T-cell (primary cell): ENCODE results near the gene AADAC. TPM values are rescaled to one million over a fixed set of nuclear protein-coding genes. Genes with fewer than 3 reads are reported as not detected.

Source experiments
- ATAC-seq, 4 experiments: fragments of 200-7000 bp in 3 of 4; fragments of 150-1000 bp in 1 of 4; cut with Tn5 transposase; replicated peaks in 1 of 4; 1 replicate in 3 of 4; 2 replicates in 1 of 4; pipeline ENCODE4 v1.10.0; 2021; ENCODE audit warnings: moderate library complexity in 3 of 4, mild to moderate bottlenecking in 2 of 4, moderate number of reproducible peaks in 1 of 4
- CTCF ChIA-PET, 2 donors: fragments of 300-600 bp; sonication (Branson Sonifier 250); formaldehyde crosslinking; loops; one replicate each; lab custom pipeline; 2022; ENCODE audit warnings: antibody characterized with exemption in 2 of 2; lab: Charles Lee
- POLR2A ChIA-PET, 2 donors: fragments of 300-600 bp; sonication (Branson Sonifier 250); formaldehyde crosslinking; loops; one replicate each; lab custom pipeline; 2022; ENCODE audit warnings: antibody characterized with exemption in 2 of 2; lab: Charles Lee
- DNase-seq, 35 experiments: peaks; one replicate each; pipeline versions ENCODE4 v3.0.0 to v3.0.0-alpha.2; 2013 to 2023
- H3K27ac ChIP-seq: one replicate; pipeline ENCODE4 v1.5.1; 2013; ENCODE audit warnings: low read length
- H3K27me3 ChIP-seq, 2 experiments: replicated peaks in 1 of 2; 1 replicate in 1 of 2; 2 replicates in 1 of 2; pipeline versions ENCODE4 v1.6.1 to v1.7.0; 2013; ENCODE audit warnings: low read length in 1 of 2, mixed read lengths in 1 of 2; ENCODE audit not compliant: control insufficient read depth in 2 of 2, insufficient read depth in 2 of 2; ENCODE audit errors: extremely low read depth in 1 of 2
- H3K36me3 ChIP-seq, 2 donors: 1 replicate in 1 of 2; 2 replicates in 1 of 2; pipeline versions ENCODE4 v1.6.1 to v1.7.0; 2013; ENCODE audit warnings: low read length in 1 of 2; ENCODE audit not compliant: control insufficient read depth in 2 of 2, insufficient read depth in 1 of 2; ENCODE audit errors: extremely low read depth in 1 of 2
- H3K4me1 ChIP-seq, 2 experiments: 1 replicate in 1 of 2; 2 replicates in 1 of 2; pipeline versions ENCODE4 v1.6.1 to v1.7.0; 2013; ENCODE audit warnings: low read length in 2 of 2, mixed read lengths in 1 of 2; ENCODE audit not compliant: insufficient read depth in 2 of 2, control insufficient read depth in 1 of 2; ENCODE audit errors: extremely low read depth in 1 of 2
- H3K4me3 ChIP-seq, 2 donors: 1 replicate in 1 of 2; 2 replicates in 1 of 2; pipeline versions ENCODE4 v1.5.1 to v1.7.0; 2013; ENCODE audit warnings: mild to moderate bottlenecking in 2 of 2, low read length in 1 of 2, moderate library complexity in 1 of 2; ENCODE audit not compliant: control insufficient read depth in 1 of 2; ENCODE audit errors: extremely low read depth in 1 of 2
- H3K9me3 ChIP-seq: 2 replicates; pipeline ENCODE4 v1.7.0; 2013
- H3K27ac Mint-ChIP-seq, 2 donors: one replicate each; pipeline ENCODE4 v1.8.0; 2020 to 2021; ENCODE audit warnings: mild to moderate bottlenecking in 2 of 2, mixed read lengths in 2 of 2
- H3K27me3 Mint-ChIP-seq, 2 donors: one replicate each; pipeline ENCODE4 v1.8.0; 2021 to 2022; ENCODE audit warnings: mixed read lengths in 2 of 2
- H3K36me3 Mint-ChIP-seq: one replicate; pipeline ENCODE4 v1.8.0; 2021; ENCODE audit warnings: mixed read lengths
- H3K4me1 Mint-ChIP-seq, 3 donors: one replicate each; pipeline ENCODE4 v1.8.0; 2020 to 2022; ENCODE audit warnings: mixed read lengths in 3 of 3, mild to moderate bottlenecking in 1 of 3
- H3K4me3 Mint-ChIP-seq, 3 donors: one replicate each; pipeline ENCODE4 v1.8.0; 2020 to 2022; ENCODE audit warnings: mild to moderate bottlenecking in 3 of 3, mixed read lengths in 3 of 3, moderate library complexity in 3 of 3
- H3K9me3 Mint-ChIP-seq, 3 donors: one replicate each; pipeline ENCODE4 v1.8.0; 2020 to 2022; ENCODE audit warnings: mixed read lengths in 3 of 3
- WGBS: methylation state at CpG from one replicate; pipeline ENCODE4 v1.1.5; 2013; ENCODE audit warnings: missing lambda C conversion rate; ENCODE audit not compliant: insufficient coverage; 5-methylcytosine and 5-hydroxymethylcytosine counted together
- total RNA-seq, 35 experiments: library from RNA in 6 of 35; stranded (reverse) in 6 of 35; fragments of 120-200 nt in 1 of 35; gene quantifications; one replicate each; pipeline versions ENCODE4 v1.2.1 to v1.2.4 and lab custom pipeline; 2013 to 2026

Gene AADAC
- total RNA-seq, 5 donors from 2014 or later (not counting 1 experiment from before 2014, with no cell fraction given) = 0.20 to 0.38 (median 0.25) TPM; not detected in 2

GRCh38 chr3:151794080-151794479 is 19.8 kb upstream of the AADAC start:
- peaks cover 4% of the 10 kb centered on the region in 2 donors for H3K27me3 Mint-ChIP-seq
- no peaks in the 10 kb centered on the region for H3K9me3 Mint-ChIP-seq
- POLR2A ChIA-PET = no interaction called here
- Histone ChIP-seq H3K4me3 (no peak overlapping the region), H3K27me3 (no peaks in the 10 kb centered on the region), H3K36me3 (no peaks in the 10 kb centered on the region), H3K4me1 (no peaks in the 10 kb centered on the region), H3K27ac (no peak overlapping the region), H3K9me3 (no peaks in the 10 kb centered on the region)
- H3K4me1 Mint-ChIP-seq = no peaks in the 10 kb centered on the region
- no peak for ATAC-seq
- CTCF ChIA-PET = no interaction called here
- H3K27ac Mint-ChIP-seq = no peak overlapping the region
- DNase-seq = no peak
- H3K4me3 Mint-ChIP-seq = no peak overlapping the region
- no peaks in the 10 kb centered on the region for H3K36me3 Mint-ChIP-seq
- no CpG with 5 or more reads among the region's 2 CpGs for WGBS

- DNase-seq (no peak), ATAC-seq (no peak)
- H3K9me3 Mint-ChIP-seq = no peaks in the 10 kb centered on the region
- no peaks in the 10 kb centered on the region for H3K36me3 ChIP-seq
- ChIA-PET POLR2A (no interaction called here), CTCF (no interaction called here)
- H3K36me3 Mint-ChIP-seq = no peaks in the 10 kb centered on the region
- no peaks in the 10 kb centered on the region for H3K4me1 ChIP-seq
- peaks cover 3 to 4% of the 10 kb centered on the region in 2 donors for H3K27me3 Mint-ChIP-seq
- H3K4me1 Mint-ChIP-seq = no peaks in the 10 kb centered on the region
- H3K27me3 ChIP-seq = no peaks in the 10 kb centered on the region
- WGBS = no CpG with 5 or more reads among the region's 4 CpGs
- no peak overlapping the region for H3K4me3 ChIP-seq
- H3K4me3 Mint-ChIP-seq = no peak overlapping the region
- no peaks in the 10 kb centered on the region for H3K9me3 ChIP-seq
- H3K27ac Mint-ChIP-seq = no peak overlapping the region
- no peak overlapping the region for H3K27ac ChIP-seq
These were observed 18.6 kb upstream of the AADAC start for GRCh38 chr3:151795276-151795675.

- CTCF ChIA-PET = no interaction called here
- POLR2A ChIA-PET = no interaction called here
- Histone ChIP-seq H3K4me1 (no peaks in the 10 kb centered on the region), H3K4me3 (no peak overlapping the region), H3K36me3 (no peaks in the 10 kb centered on the region), H3K9me3 (no peaks in the 10 kb centered on the region), H3K27me3 (no peaks in the 10 kb centered on the region), H3K27ac (no peak overlapping the region)
- no peaks in the 10 kb centered on the region for H3K36me3 Mint-ChIP-seq
- ATAC-seq = no peak
- WGBS = no CpG with 5 or more reads among the region's 1 CpG
- H3K27me3 Mint-ChIP-seq = peaks cover 0 to 4% of the 10 kb centered on the region in 2 donors
- H3K27ac Mint-ChIP-seq = no peak overlapping the region
- DNase-seq = no peak
- H3K9me3 Mint-ChIP-seq = no peaks in the 10 kb centered on the region
- no peaks in the 10 kb centered on the region for H3K4me1 Mint-ChIP-seq
- H3K4me3 Mint-ChIP-seq = no peak overlapping the region
These were observed 17.7 kb upstream of the AADAC start for GRCh38 chr3:151796105-151796680.

GRCh38 chr3:151798466-151798865 is 15.4 kb upstream of the AADAC start:
- WGBS = no CpG with 5 or more reads among the region's 2 CpGs
- Mint-ChIP-seq H3K36me3 (no peaks in the 10 kb centered on the region), H3K27ac (no peak overlapping the region), H3K4me1 (no peaks in the 10 kb centered on the region), H3K9me3 (no peaks in the 10 kb centered on the region), H3K27me3 (peaks cover 2 to 4% of the 10 kb centered on the region in 2 donors), H3K4me3 (no peak overlapping the region)
- ATAC-seq (no peak), DNase-seq (no peak)
- H3K36me3 ChIP-seq = no peaks in the 10 kb centered on the region
- no peaks in the 10 kb centered on the region for H3K27me3 ChIP-seq
- CTCF ChIA-PET = interaction anchor here in 1 of 2 donors (0.7 kb wide), 1 partner anchor 311 kb away, joined by 3 read pairs; no protein-coding TSS in a partner anchor
- no peaks in the 10 kb centered on the region for H3K9me3 ChIP-seq
- no peaks in the 10 kb centered on the region for H3K4me1 ChIP-seq
- H3K4me3 ChIP-seq = no peak overlapping the region
- no peak overlapping the region for H3K27ac ChIP-seq
- POLR2A ChIA-PET = no interaction called here

GRCh38 chr3:151800431-151800830 is 13.5 kb upstream of the AADAC start:
- DNase-seq = no peak
- no peak for ATAC-seq

GRCh38 chr3:151804267-151804666 is 9.6 kb upstream of the AADAC start:
- POLR2A ChIA-PET = no interaction called here
- Mint-ChIP-seq H3K4me3 (no peak overlapping the region), H3K36me3 (peaks cover 4% of the 10 kb centered on the region), H3K27ac (no peak overlapping the region), H3K9me3 (peaks cover 9 to 18% (median 10%) of the 10 kb centered on the region in 3 donors), H3K27me3 (peaks cover 4 to 17% of the 10 kb centered on the region in 2 donors), H3K4me1 (no peaks in the 10 kb centered on the region)
- ATAC-seq (no peak), DNase-seq (no peak)
- no peak overlapping the region for H3K27ac ChIP-seq
- CTCF ChIA-PET = no interaction called here
- peaks cover 0 to 4% of the 10 kb centered on the region in 2 experiments for H3K27me3 ChIP-seq
- H3K4me3 ChIP-seq = no peak overlapping the region
- no peaks in the 10 kb centered on the region for H3K36me3 ChIP-seq
- no CpG with 5 or more reads among the region's 1 CpG for WGBS
- H3K9me3 ChIP-seq = no peaks in the 10 kb centered on the region
- no peaks in the 10 kb centered on the region for H3K4me1 ChIP-seq

More at GRCh38 chr3:151800431-151800830, 13.5 kb upstream of the AADAC start:
- Histone ChIP-seq H3K4me1 (no peaks in the 10 kb centered on the region), H3K27me3 (no peaks in the 10 kb centered on the region), H3K36me3 (no peaks in the 10 kb centered on the region), H3K4me3 (no peak overlapping the region), H3K9me3 (no peaks in the 10 kb centered on the region), H3K27ac (no peak overlapping the region)
- H3K9me3 Mint-ChIP-seq = no peaks in the 10 kb centered on the region
- H3K4me3 Mint-ChIP-seq = no peak overlapping the region
- no peak overlapping the region for H3K27ac Mint-ChIP-seq
- no CpG with 5 or more reads among the region's 2 CpGs for WGBS
- no peaks in the 10 kb centered on the region for H3K4me1 Mint-ChIP-seq
- peaks cover 0 to 5% of the 10 kb centered on the region in 2 donors for H3K27me3 Mint-ChIP-seq
- ChIA-PET POLR2A (interaction anchor here in 1 of 2 donors (0.6 kb wide), 2 partner anchors 45 to 699 kb away, joined by 3 read pairs; no protein-coding TSS in a partner anchor), CTCF (no interaction called here)
- no peaks in the 10 kb centered on the region for H3K36me3 Mint-ChIP-seq
